Progenitor cell of endocrine pancreas (in vitro differentiated cells): ENCODE data around the gene SENP7. TPM values are rescaled to one million over a fixed set of nuclear protein-coding genes. Genes with fewer than 3 reads are reported as not detected.
A peak's percentile ranks its signal among the peaks of the same experiment; 100 is the strongest.

Experiments
- DNase-seq: peaks from one replicate; pipeline ENCODE4 v3.0.0; 2021; ENCODE audit warnings: low spot score; ENCODE audit not compliant: unreplicated experiment
- H3K27ac Mint-ChIP-seq: 2 replicates; pipeline ENCODE4 v1.8.0; 2021; ENCODE audit warnings: mild to moderate bottlenecking, moderate library complexity, mixed read lengths
- H3K27me3 Mint-ChIP-seq: 2 replicates; pipeline ENCODE4 v1.8.0; 2021; ENCODE audit warnings: mixed read lengths
- H3K36me3 Mint-ChIP-seq: 2 replicates; pipeline ENCODE4 v1.8.0; 2022; ENCODE audit warnings: mixed read lengths; ENCODE audit not compliant: insufficient read depth
- H3K4me1 Mint-ChIP-seq: 2 replicates; pipeline ENCODE4 v1.8.0; 2021; ENCODE audit warnings: low read depth, mixed read lengths
- H3K4me3 Mint-ChIP-seq: 2 replicates; pipeline ENCODE4 v1.8.0; 2021; ENCODE audit warnings: low read depth, mild to moderate bottlenecking, moderate library complexity, mixed read lengths
- H3K9me3 Mint-ChIP-seq: 2 replicates; pipeline ENCODE4 v1.8.0; 2021; ENCODE audit warnings: low read depth, mixed read lengths
- CTCF ChIP-seq: fragments of 200-600 bp; sonication (generic); IDR thresholded peaks from one replicate; pipeline ENCODE4 v1.5.0; 2021; ENCODE audit warnings: antibody characterized with exemption, mild to moderate bottlenecking; ENCODE audit not compliant: unreplicated experiment
- total RNA-seq: library from RNA; stranded (reverse); gene quantifications from 2 replicates; pipeline ENCODE4 v1.2.1, GENCODE V29; 2021

SENP7 gene
- total RNA-seq, 1 donor from 2014 or later, result 63.7 TPM

- Mint-ChIP-seq H3K4me3 (peak overlapping the region; percentile 97), H3K4me1 (peaks cover 7% of the 10 kb centered on the region), H3K9me3 (no peaks in the 10 kb centered on the region), H3K36me3 (peaks cover 1% of the 10 kb centered on the region), H3K27ac (peak overlapping the region; percentile 97), H3K27me3 (peaks cover 3% of the 10 kb centered on the region)
- no peak for DNase-seq
- no peak for TF ChIP-seq CTCF
Measured at GRCh38 chr3:101513419-101513986, 491 bp upstream of the SENP7 start.

DNA sequence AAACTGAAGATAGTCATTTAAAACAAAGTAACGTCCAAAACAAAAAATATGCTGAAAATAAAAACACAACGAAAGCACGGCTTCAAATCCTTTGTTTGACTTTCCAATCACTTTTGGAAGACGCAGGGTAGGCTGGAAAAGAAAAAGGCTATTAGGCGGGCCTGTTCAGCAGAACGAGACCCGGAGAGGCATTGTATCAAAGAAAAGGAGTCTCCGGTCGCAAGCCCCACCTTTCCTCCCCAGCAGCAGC is 691 bp downstream of the SENP7 start:
- H3K27ac Mint-ChIP-seq, result peak overlapping the region; percentile 97
- peak; percentile 11 for DNase-seq
- H3K27me3 Mint-ChIP-seq, result peaks cover 3% of the 10 kb centered on the region
- peaks cover 4% of the 10 kb centered on the region for H3K36me3 Mint-ChIP-seq
- no peak for TF ChIP-seq CTCF
- no peaks in the 10 kb centered on the region for H3K9me3 Mint-ChIP-seq
- H3K4me3 Mint-ChIP-seq, result peak overlapping the region; percentile 97
- H3K4me1 Mint-ChIP-seq, result peaks cover 7% of the 10 kb centered on the region

DNA sequence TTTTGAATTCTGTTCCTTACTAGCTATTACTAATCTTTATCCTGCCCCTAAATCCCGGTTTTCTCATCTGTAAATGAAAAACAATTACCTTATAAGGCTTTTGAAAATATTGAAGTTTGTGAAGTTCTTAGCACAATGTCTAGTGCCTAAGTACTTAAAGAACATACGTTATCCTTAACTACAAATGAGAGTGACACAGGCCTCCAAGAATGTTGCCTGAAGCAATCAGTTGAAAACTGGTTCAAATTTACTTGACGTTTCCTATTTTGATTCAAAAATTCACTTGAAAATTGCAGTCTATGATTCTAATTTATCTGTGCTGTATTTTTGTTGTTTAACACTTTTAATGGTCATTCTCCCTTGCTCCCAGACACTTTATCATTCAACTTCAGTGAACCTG is 3.2 kb downstream of the SENP7 start:
- no peak overlapping the region for H3K4me3 Mint-ChIP-seq
- H3K4me1 Mint-ChIP-seq, result peaks cover 7% of the 10 kb centered on the region
- no peak overlapping the region for H3K27ac Mint-ChIP-seq
- no peaks in the 10 kb centered on the region for H3K27me3 Mint-ChIP-seq
- no peaks in the 10 kb centered on the region for H3K9me3 Mint-ChIP-seq
- no peak for TF ChIP-seq CTCF
- no peak for DNase-seq
- peaks cover 8% of the 10 kb centered on the region for H3K36me3 Mint-ChIP-seq

- Mint-ChIP-seq H3K9me3 (no peaks in the 10 kb centered on the region), H3K4me3 (no peak overlapping the region), H3K27ac (no peak overlapping the region), H3K27me3 (no peaks in the 10 kb centered on the region), H3K4me1 (peaks cover 7% of the 10 kb centered on the region), H3K36me3 (peaks cover 8% of the 10 kb centered on the region)
- no peak for TF ChIP-seq CTCF
- DNase-seq, result no peak
Measured at GRCh38 chr3:101509281-101509680, 3.7 kb downstream of the SENP7 start.

GRCh38 chr3:101501783-101502182 is 11.2 kb downstream of the SENP7 start:
- Mint-ChIP-seq H3K36me3 (peaks cover 13% of the 10 kb centered on the region), H3K27me3 (no peaks in the 10 kb centered on the region), H3K27ac (no peak overlapping the region), H3K9me3 (no peaks in the 10 kb centered on the region), H3K4me1 (no peaks in the 10 kb centered on the region), H3K4me3 (no peak overlapping the region)
- no peak for TF ChIP-seq CTCF
- no peak for DNase-seq
